Stimulated activated CD4-positive, alpha-beta T cell treated with anti-CD3 and anti-CD28 coated beads, Interleukin-1b, Interleukin-23, amount 100 ng/mL, for 4 hours (primary cell): ENCODE measurements around the gene PPP1R7.
A peak's percentile ranks its signal among the peaks of the same experiment; 100 is the strongest.
"Not testable (repeated sequence)": the region's sequence is repeated elsewhere in the genome, so short reads cannot be mapped to it uniquely, and the experiment has no call there.

Experiments used
- DNase-seq, 2 donors: peaks; one replicate each; pipeline ENCODE4 v3.0.0-alpha.2; 2020; ENCODE audit warnings: low read depth in 2 of 2

The PPP1R7 gene

GRCh38 chr2:241149925-241150659 lies at the start of gene PPP1R7:
TSS of gene PPP1R7 (plus strand) at chr2:241150467. CDS start at chr2:241150496, 29 bp downstream.
- DNase-seq: peak; percentile 88 to 90

- DNase-seq: peak; percentile 80 to 86
These were observed 47.9 kb upstream of the PPP1R7 start, which contains the start of gene MTERF4 for GRCh38 chr2:241102239-241102803. TSS of gene MTERF4 (minus strand) at chr2:241102287. CDS start at chr2:241102273, 14 bp downstream.

- no peak for DNase-seq
These were observed 47.1 kb upstream of the PPP1R7 start for GRCh38 chr2:241103176-241103595.

GRCh38 chr2:241104611-241105010 lies 45.7 kb upstream of the PPP1R7 start:
- DNase-seq: not testable (repeated sequence)

- no peak for DNase-seq
These were observed 44.6 kb upstream of the PPP1R7 start for GRCh38 chr2:241105641-241106040.

GRCh38 chr2:241107031-241107783 lies 43.1 kb upstream of the PPP1R7 start:
- DNase-seq: no peak

GRCh38 chr2:241108271-241109209 lies 41.7 kb upstream of the PPP1R7 start:
- DNase-seq: no peak

- DNase-seq: no peak
These were observed 40.8 kb upstream of the PPP1R7 start for GRCh38 chr2:241109210-241110088.

GRCh38 chr2:241110089-241110606 lies 40.1 kb upstream of the PPP1R7 start:
- DNase-seq: no peak

GRCh38 chr2:241110607-241111439 lies 39.4 kb upstream of the PPP1R7 start:
- no peak for DNase-seq

- DNase-seq: no peak
These were observed 38.8 kb upstream of the PPP1R7 start for GRCh38 chr2:241111440-241111805.

GRCh38 chr2:241112046-241112445 lies 38.2 kb upstream of the PPP1R7 start:
- no peak for DNase-seq

- no peak for DNase-seq
These were observed 37.7 kb upstream of the PPP1R7 start for GRCh38 chr2:241112592-241112991.

- DNase-seq: no peak
These were observed 35.4 kb upstream of the PPP1R7 start for GRCh38 chr2:241114836-241115235.

GRCh38 chr2:241115361-241115760 lies 34.9 kb upstream of the PPP1R7 start:
- no peak for DNase-seq

- no peak for DNase-seq
These were observed 33.4 kb upstream of the PPP1R7 start for GRCh38 chr2:241116606-241117560.

GRCh38 chr2:241118737-241119505 lies 31.3 kb upstream of the PPP1R7 start:
- no peak for DNase-seq
